Skeletal muscle cell (primary cell): ENCODE data around the gene RASAL3.
"Not testable (repeated sequence)": the region's sequence is repeated elsewhere in the genome, so short reads cannot be mapped to it uniquely, and the experiment has no call there.

Experiments used
- DNase-seq: peaks from one replicate; pipeline ENCODE4 v3.0.0-alpha.2; 2010; ENCODE audit warnings: low read depth
- H3K4me3 ChIP-seq: 2 replicates; pipeline ENCODE4 v1.5.1; 2011; ENCODE audit warnings: low read depth, mild to moderate bottlenecking, control low read depth, low read length, moderate library complexity

The RASAL3 gene

DNA sequence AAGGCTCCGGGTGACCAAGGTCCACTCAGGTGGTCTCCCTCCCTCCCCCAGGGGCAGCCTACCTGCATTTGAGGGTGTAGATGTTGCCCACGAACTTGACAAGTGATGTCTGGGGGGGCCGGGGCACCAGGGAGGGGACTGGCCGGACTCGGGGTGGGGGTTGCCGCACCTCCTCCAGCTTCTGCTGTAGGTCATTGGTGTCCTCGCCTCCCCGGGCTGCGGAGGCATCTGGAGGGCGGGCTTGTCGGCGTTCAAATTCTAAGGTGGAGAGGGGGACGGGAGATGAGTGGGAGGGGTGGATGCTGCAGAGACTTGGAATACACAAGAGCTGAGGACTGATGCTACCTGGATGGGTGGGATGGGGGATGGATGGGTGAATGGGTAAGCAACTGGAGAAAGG is 40.2 kb downstream of the RASAL3 start:
- no peak for DNase-seq
- no peak overlapping the region for H3K4me3 ChIP-seq

DNA sequence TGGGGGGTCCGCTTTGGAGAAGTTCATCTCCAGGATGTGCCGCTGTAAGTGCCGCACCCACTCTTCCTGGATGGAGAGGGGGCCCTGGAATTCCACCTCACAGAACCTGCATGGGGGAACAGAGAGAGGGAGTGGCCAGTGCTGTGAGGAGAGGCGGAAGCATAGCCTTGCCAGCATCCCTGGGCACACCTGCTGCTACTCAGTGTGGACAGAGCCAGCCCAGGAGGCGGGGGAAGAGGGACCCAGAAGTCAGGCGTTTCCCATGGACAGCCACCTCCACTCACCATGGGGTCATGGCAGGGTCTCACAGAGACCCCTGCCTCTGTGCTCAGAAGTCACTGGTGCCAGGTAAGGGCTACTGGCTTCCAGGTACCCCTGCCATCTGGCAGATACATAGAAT is 41.2 kb downstream of the RASAL3 start:
- DNase-seq = no peak

DNA sequence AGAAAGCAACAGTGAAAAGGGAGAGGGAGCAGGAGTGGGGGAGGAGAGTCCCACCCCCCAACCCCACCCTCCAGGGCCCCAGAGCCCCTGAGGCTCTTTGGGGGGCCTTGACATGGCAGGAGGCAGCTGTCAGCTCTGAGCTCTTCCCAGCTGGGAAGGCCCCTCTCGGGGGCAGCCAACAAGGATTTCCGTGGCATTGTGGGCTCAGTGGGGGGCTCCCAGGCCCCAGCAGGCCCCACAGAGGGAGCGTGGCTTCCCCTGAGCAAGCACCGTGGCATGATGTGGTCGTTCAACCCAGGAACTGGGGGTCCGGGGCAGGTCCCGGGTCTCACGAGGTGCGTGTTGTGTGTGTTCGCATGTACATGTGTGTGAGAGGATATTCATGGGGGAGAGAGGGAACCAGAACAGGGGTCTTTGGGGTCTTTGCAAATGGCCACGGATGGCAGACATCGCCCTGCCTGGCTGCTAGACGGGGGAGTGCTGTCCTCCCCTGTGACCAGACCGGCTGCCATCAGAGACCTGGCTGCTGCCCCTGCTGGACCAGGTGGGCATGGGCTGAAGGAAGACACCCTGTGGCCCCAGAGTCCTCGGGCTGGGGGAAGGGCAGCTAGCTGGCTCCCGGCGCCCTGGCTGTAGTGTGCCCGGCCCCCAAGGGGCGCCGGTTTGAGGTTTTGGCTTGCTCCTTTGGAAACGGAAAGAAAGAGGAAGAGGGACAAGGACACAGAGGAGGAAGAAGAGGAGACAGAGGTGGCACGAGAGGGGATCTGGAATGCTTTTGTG is 41.9 kb downstream of the RASAL3 start:
- H3K4me3 ChIP-seq = no peak overlapping the region
- no peak for DNase-seq

More for the DNA sequence above, 41.2 kb downstream of the RASAL3 start:
- no peak overlapping the region for H3K4me3 ChIP-seq

DNA sequence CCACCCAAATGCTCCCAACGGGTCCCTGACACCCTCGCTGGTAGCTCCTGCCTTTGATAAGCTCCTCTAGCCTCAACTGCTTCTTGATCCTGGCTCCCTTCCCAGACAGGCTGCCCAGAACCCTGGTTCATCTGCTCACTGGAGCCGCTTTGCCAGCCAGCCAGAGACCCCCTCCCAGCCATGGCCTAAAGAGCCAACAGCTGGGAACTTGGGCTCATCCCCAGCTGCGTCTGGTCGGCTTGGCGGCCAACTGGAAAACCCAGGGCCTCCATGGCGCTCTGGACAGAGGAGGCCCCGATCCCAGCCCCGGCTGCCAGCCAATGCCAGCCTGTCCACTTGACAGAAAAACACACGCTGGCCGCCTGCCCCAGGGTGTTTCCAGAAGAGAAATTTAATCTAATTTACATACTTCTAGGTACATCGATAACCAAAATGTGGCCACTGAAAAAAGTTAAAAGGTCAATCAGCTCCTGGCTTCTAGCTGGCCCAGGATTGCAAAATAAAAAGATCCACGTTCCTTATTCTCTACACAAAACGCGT is 42.6 kb downstream of the RASAL3 start:
- DNase-seq = no peak
- no peak overlapping the region for H3K4me3 ChIP-seq

DNA sequence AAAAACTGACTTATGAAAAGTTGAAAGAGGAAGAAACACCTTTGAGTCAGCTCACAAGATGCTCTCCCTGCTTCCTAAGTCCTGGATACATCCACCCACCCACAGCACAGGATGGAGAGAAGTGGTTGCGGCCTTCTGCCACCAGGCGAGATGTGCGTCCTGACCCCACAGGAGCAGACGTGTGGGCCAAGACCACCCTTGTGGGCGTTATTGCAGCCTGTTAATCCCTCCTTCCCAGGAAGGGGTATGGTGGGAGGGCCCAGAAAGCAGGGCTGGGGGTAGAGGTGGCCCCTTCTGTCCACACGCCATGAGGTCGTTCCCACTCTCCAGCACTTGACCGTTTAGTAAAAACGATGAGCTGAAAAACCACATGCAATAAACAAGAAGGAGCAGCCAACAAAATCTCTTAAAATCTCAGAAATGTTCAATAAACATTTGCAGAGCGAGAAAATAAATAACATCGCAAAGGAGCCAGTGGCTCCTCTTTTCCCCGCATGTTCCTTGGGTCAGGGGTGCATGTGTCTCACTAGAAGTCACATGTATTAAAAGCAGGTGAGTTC is 43.1 kb downstream of the RASAL3 start:
- H3K4me3 ChIP-seq = no peak overlapping the region
- no peak for DNase-seq

DNA sequence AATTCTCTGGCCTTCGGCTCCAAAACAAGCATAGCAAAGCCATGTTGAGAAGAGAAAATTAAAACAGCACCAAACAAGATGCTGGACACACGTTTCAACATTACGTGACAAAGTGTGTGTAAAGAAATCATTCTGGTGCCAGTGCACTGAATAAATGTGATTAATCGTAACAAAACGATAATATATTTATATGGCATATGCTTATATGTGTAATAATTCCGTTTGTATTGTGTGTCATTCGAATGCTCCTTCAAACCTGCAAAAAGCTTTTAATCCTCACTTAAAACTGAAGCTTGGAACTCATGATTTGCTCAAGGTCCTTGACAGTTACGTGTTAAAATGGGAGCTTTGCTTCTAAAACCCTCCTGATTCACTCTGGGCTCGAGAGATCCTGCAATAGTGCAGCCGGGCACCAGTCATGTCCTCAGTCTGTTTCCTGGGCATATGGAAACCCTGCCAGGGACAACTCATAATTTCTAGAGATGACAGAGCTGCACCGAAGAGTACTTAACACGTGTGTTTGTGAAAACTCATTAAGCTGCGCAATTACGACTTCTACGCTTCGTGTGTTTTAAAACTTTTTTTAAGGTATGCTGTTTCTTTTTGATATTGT is 44.8 kb downstream of the RASAL3 start:
- no peak for DNase-seq
- peak overlapping the region; percentile 47 for H3K4me3 ChIP-seq

DNA sequence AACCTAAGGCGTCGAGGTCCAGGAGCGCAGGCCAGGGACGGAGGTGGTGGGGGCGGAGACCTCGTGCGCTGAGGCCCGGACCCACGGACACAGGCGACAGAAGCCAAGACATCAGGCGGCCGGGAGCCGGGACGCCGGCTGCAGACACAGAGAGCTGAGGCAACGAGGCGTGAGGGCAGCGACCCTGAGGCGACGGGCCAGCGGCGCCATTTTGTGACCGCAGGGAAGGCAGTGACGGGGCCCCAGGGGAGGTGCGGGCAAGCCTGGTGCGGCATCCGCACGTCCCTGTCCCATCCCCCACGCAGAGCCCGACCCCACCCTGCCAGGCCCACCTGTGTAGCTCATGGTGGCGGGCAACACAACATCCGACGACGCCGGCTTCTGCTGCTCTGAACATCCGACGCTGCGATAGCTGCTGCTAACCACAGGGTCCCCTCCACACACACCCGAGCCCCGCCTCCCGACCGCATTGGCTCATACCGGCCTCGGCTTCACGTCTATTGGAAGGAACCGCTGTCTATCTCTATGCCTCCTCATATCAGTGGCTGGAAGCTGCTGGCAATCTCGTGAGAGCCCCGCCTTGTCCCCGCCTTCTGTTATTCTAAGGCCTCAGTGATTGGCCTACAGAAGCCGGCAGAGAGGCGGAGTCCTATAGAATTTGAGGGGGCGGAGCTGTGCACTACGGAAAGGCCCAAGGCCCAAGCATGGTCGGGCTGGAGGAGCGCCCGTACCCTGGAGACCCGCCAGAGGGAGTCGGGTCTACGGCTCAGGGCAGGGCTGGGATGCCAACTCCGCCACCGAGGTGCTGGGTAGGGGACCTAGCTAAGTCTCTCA is 45.5 kb downstream of the RASAL3 start, which contains the start of gene AKAP8L:
Gene AKAP8L (minus strand): TSS at position 410 of the 834 bp plus-strand sequence. CDS start 65 bp downstream, at position 345.
- peak within 1 kb of the TSS; percentile 96 for H3K4me3 ChIP-seq
- DNase-seq = peak; percentile 99

DNA sequence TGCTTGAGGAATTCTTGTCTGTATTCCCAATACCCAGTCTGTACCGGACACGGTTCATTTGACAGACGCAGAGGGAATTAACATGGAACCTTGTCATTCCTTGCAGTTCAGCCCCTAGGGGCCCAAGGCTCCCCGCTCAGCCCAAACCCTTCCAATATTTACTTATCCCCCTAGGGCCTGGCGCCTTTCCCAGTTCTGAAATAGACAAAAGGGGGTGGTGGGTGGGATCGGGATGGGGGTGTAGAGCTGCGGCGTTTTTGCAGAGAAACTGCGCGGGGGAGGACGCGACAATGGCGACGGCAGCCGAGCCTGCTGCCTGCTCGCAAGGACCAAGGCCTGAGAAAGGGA is 46.1 kb downstream of the RASAL3 start:
- peak overlapping the region; percentile 96 for H3K4me3 ChIP-seq
- no peak for DNase-seq

DNA sequence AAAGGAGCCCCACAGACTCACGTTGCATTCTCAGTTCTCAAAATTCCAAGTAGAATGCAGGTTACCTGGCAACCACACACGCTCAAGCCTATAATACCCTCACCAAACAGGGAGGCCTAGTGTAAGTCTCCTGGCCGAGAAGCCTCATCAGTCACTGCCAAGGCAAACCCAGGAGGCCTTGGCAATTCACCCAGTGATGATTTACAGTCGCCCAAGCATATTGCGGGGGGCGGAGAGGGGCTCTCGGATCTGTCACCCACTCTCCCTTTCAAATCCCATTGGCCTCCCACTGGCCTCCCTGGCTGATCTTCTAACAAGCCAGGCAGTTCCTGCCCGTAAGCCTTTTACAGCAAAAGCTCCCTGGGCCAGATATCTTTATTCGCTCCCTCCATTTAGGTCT is 46.6 kb downstream of the RASAL3 start:
- H3K4me3 ChIP-seq = peak overlapping the region; percentile 96
- DNase-seq = no peak

DNA sequence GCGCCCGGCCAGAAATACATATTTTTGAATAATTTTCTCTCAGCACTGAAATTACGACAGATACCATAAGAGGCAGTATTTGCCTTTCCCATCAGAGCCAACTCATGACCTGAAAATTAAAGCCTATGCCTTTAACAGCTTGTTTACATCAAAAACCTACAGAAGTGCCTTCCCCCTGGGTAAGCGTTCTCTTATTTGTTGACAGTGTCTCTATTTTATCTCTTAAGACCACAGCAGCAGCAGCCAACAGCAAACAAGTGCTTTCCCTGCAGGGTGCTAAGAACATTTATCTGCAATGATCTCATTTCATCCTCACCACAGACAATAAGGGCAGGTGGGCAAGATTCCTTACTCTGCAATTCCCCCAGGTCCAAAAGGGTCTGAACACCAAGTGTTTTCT is 51.5 kb downstream of the RASAL3 start:
- H3K4me3 ChIP-seq = no peak overlapping the region
- DNase-seq = no peak

DNA sequence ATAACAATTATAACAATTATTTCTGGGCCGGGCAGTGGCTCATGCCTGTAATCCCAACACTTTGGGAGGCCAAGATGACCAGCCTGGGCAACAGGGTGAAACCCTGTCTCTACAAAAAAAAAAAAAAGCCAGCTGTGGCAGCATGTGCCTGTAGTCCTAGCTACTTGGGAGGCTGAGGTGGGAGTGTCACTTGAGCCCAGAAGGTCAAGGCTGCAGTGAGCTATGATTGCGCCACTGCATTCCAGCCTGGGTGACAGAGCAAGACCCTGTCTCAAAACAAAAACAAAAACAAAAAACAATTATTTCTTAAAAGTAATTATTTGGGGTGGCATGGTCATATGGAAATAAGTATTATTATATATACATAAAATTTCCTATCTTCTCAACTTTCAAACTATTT is 53.0 kb downstream of the RASAL3 start:
- not testable (repeated sequence) for H3K4me3 ChIP-seq, DNase-seq

DNA sequence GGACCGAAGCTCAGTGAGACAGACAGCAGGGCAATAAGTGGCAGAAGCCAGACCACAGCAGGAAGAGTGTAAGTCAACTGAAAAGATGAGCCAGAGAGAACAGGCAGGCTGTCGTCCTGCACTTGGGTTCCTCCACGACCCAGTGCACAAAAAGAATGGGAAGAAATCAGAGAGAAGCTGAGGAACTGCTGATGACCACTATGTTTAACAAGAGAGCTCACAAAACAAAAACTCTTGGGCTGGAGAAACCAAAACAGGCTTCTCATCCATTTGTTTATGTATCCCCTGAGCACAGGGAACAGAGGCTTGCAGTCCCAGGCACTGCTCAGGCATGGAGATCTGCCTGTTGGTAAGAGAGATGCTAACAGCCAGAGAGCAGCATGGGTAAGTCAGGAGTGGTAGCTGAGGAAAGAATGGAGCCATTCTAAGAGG is 59.5 kb downstream of the RASAL3 start:
- no peak overlapping the region for H3K4me3 ChIP-seq
- no peak for DNase-seq

DNA sequence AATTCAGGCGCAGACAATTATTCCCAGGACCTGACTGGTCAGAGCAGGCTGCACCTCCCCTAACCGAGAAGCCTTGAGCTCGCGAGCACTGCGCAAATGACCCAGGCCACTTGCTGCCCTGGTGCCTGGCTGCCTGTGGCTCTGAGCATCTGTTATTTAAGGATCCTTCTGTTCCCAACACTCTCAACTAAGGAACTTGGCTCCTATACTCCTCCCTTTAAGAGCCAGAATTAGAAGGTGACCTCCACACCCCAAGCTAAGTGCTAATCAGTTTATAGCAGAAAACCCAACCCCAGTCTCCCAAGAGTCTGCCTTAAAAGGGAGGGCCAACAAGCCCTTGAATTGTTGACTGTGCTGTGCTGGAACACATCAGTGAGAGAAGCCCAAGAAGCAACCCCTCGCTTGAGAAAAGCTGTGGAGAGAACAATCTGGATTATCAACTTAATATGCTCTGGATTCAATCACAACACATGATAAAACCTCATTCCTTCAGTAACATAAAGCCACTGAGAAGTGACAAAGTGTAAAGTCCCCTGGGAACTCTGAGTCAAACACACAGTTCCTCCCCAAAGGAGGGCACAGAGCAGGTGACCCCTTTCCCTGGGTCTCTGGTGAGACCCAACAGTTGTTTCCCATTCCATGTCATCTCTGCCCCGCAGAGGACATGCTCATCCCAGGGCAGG is 60.1 kb downstream of the RASAL3 start:
- no peak overlapping the region for H3K4me3 ChIP-seq
- no peak for DNase-seq

DNA sequence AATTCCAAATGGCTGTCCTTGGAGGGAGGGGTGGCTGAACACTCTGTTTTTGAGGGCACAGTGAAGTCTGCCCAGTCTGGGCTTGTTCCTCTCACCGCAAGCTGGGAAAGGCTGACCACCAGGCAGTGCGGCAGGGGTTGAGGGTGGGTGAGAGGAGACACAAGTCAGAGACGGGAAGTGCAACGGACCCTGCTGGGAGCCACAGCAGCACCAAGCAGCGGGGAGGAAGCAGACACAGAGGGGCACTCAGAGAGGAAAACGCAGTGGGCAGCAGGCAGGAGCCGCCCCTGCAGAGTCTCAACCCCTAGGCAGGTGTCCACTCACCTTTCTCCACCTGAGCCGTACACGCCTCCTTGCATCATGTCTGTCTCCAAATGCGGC is 61.2 kb downstream of the RASAL3 start:
- DNase-seq = no peak
- no peak overlapping the region for H3K4me3 ChIP-seq

DNA sequence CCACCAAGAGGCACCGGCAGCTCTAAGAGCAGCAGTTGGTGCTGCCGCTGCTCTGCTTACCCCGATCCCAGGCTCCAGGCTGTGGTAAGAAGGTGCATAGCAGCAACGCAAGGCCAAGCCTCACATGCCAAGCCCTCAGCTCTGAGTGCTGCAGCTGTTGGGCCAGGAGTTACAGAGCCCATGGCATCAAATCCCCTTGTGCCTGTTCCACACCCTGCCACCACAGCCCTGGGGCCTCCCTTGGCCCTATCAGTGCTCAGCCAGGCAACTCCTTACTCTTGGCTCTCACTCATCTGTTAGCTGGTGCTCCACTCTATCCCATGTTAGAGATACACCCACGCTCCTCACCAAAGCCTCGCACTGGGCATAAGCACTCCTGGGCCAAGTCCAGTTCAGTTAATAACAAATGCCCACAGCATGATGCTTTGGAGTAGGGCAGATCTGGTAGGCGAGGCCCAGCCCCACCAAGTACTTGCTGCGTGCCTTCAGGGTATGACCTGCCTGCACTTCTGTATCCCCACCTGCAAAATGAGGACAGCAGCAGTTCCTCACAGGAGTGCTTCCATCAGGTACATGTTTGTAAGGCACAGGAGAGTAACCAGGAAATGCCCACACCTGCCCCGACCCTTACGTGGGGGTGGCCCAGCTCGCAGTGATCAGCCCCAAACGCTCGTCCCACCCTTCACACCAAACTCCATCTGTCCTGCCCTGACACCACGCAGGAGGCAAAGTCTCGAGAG is 61.8 kb downstream of the RASAL3 start:
- DNase-seq = no peak
- no peak overlapping the region for H3K4me3 ChIP-seq
